HG02870 (cell line): ENCODE measurements around the gene PC.
A peak's percentile ranks its signal among the peaks of the same experiment; 100 is the strongest.

ENCODE experiments used
- ATAC-seq: cut with Tn5 transposase; IDR thresholded peaks from one replicate; pipeline ENCODE4 v1.9.1; 2021; ENCODE audit warnings: mild to moderate bottlenecking, moderate library complexity; ENCODE audit not compliant: unreplicated experiment

Gene PC

DNA sequence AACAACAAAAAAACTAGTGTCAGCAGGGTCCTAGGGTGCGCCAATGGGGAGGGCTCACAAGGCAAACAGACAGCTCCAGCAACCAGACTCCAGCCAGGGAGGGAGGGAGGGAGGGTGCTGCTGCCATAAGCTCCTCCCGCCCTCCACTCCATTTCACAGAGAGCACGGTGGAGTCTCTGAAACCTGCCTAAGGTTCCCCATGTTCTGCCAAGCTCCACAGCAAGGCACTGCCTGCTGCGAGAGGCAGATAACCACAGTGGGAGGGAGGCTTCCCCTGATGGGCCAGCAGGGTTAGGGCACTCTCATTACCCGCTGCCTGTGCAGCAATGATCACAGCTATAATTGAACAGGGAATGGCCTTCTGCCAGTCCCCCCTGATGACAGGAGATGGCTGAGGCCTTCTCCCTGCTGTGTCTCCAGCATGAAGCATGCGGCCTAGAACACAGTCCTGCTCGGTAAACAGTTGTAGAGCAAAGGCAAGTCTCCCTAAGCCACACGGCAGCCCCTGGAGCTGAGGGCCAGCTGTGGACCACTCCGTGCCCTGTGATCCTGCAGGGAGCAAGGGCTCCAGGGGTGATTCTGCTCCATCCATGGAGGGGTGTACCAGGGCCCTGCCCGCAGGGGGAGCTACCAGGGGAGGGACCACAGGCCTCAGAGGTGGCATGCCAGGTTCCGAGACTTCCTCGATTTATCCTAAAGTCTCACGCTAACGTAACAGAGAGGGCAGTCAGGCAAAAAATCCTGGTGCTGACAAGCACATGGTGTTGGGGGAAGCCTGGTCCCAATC is 42.9 kb downstream of the PC start:
- no peak for ATAC-seq

GRCh38 chr11:66914505-66914904 is 43.7 kb downstream of the PC start:
- ATAC-seq: no peak

DNA sequence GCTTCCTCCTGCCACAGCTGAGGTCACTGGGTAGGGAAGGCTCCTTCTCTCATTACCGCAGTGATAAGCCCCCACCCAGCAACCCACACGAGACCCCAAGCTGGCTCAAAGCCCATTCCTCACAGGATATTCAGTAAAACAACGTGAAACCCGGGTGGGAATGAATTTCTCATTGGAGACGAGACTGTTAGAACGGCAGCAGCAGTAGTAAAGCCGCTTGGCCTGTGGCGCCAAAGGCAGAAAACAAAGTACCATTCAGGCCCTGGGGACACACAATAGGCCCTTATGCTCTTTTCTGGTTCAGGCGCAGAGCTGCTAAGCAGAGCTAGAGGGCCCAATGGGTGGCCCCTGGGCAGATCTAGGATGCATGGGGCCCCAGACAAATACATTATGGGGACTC is 45.3 kb downstream of the PC start:
- no peak for ATAC-seq

DNA sequence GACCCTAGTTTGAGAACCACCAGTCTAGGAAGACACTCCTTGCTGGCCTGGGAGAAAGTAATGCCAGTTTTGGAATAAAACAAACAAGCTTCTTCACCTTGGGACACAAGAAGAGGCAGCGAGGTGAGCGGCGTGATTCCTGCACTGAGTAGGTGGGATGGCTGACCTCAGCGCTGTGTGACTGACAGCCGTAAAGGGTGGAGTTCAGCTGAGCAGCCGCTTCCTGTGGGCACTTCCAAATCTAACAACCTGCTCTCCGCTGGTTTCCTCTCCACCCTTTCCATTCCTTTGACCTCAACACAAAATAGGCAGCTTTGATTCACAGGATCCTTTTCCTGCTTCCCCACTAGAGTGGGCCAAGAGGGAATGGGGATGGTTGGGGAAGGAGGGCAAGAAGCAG is 45.8 kb downstream of the PC start:
- ATAC-seq: no peak

DNA sequence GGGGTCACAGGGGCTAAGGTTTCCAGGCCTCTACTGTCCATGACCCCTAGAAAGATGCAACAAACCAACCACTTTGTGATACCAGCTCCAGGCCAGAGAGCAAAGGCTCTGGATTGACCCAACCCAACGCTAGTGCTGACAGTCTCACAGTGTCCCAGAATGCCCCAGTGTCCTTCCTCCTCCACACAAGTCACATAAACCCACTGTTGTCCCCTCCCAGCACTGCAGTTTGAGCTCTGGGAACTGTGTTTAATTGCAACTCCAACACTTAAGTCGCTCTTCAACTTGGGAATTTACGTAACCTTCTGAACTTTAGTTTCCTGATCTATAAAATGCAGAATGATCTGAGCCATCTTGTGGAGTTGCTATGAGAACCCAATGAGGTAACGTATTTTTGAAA is 47.5 kb downstream of the PC start:
- no peak for ATAC-seq

- no peak for ATAC-seq
Measured at GRCh38 chr11:66910016-66910415, 48.2 kb downstream of the PC start.

DNA sequence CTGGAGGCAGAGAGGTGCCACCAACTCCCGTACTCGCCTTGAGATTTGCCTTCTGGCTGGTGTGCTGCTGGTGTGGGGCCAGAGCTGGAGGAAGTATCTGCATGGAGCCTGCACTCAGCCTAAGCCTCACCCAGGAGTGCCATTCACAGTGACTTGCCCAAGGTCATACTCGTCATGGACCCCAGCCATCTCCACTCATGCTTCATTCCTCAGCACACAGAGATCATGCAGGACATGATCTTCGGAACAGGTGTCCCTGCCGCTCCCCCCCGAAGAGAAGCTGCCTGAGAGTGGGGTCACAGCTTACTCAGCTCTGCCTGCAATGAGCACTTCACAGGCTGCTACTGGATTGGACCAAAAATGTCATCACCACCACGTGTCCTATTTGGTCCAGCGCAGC is 49.0 kb downstream of the PC start:
- ATAC-seq: no peak

DNA sequence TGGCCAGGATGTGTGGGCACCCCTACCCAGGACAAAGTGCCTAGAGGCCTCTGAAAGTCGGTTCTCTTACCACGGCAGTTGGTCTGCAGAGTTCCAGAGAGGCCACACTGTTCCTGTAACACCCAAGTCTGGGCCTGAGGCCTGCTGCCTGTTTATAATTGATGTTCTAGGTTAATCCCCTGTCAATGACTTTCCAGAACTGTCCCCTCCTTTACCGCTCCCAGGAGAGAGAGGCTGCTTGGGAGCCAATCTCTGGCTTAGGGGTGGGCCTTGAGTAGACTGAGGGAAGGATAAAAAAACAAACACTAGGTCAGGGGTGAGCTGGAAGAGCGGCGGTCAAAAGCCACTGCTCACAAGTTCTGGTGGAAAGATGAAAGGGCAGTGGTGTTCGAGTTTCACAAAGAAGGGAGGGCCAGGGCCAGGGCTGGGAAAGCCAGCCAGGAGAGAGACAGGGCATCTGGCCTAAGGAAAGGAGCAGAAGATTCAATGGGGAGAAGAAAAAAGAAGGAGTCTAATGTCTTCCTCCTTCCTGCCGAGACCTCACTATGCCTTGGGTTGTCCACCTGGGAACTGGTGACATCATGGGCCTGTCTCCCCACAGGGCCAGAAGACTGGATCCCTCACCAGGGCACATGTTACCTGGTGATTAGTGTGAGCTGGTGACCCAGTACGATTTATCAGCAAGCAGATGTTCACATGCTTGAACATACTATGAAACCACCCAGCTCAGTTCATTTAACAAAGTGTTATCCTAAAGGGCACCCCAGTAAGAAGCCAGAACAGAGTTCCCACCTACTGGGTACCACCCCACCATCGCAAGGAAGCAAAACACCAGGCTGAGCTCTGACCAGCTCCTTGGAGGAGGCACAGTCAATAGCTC is 50.2 kb downstream of the PC start:
- no peak for ATAC-seq

GRCh38 chr11:66906061-66906733 is 52.0 kb downstream of the PC start:
- ATAC-seq: no peak

DNA sequence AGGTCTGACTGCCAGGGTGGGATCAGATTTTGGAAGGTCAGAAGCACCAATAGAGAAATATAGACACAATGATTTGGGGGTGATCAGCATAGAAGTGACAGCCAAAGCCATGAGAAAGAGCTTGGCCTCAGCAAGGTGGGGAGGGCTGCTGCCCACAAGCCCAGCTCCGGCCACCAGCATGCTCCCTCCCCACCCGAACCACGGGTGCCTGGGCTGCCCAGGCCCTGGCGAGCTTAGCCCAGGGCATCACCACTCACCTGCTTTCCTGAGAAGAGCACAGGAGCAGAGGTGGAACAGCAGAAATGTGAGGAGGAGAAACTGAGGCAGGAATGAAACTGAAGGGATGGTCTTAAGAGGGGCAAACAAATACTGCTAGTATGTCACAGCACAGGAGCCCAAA is 52.6 kb downstream of the PC start:
- no peak for ATAC-seq

DNA sequence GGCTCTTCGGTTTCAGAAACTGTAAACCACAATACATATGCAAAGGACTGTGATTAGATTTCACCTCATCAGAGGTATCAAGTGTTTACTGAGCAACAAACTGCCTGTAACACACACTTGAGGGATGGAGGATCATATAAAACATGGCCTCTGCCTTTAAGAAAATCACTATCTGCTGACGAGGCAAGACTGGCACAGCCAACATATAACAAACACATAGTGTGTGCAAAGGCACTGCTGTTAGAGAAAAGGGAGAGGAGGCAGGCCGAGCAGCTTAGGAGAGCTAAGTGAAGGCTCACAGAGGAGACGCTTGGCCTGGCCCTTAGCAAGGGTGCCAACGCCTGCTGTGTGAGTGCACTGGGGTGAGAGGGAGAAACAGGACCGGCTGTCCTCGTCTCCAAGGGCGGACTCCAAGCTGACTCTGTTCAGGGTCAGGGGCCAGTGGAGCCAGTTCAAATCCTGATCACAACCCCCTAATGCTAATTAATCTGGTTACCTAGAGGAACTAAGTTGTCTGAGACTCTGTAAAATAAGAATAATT is 53.1 kb downstream of the PC start:
- no peak for ATAC-seq

DNA sequence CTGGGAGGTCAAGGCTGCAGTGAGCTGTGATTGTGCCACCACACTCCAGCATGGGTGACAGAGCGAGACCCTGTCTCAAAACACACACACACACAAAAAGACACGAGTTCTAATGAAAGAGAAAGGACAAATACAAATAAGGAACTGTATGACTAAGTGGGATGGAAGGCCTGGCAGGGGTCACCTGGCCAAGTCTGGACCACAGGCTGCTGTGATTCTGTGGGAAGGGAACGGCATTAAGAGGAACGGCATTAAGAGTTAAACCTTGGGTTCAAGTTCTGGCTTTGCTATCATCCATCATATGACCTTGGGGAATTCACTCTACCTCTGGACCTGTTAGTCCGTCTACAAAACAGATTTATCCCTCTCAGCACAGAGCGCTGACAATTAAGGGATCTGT is 53.6 kb downstream of the PC start:
- ATAC-seq: no peak

DNA sequence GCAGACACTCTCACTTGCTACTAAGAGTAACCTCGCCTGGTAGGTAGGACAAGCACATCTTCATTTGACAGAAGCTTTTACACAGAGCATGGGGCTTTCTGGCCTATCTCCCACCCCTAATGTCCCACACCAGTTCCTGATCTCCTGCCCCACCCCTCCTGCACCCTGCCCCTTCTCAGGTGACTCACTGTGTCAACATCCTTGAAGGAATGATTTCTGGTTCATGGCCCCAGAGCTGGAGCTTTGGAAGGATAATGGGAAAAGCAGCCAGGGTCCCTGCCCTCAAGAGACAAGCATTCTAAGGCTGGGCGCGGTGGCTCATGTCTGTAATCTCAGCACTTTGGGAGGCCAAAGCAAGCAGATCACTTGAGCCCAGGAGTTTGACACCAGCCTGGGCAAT is 54.1 kb downstream of the PC start:
- no peak for ATAC-seq

GRCh38 chr11:66902486-66903177 is 55.6 kb downstream of the PC start:
- no peak for ATAC-seq

DNA sequence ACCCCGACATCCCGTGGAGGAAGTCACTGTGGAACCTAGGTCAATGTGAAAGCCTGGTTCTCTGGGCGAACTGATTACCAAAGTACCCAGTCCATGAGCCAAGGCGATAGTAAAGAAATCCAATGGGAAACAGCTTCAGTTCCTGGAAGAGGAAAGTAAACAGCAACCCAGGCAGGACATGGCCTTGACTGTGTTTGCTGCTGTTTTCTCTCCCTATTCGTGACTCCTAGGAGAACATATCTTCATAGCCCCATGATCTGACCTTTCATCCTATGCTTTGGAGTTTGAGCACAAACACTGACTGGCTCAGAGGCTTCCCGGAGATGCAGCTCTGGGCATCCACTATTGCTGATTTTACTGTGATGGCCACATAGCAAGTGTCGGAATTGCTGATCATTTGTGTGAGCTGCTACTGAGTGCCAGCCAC is 56.2 kb downstream of the PC start:
- ATAC-seq: no peak

GRCh38 chr11:66894141-66894540 is 64.0 kb downstream of the PC start:
- ATAC-seq: no peak

- no peak for ATAC-seq
Measured at GRCh38 chr11:66892911-66893310, 65.3 kb downstream of the PC start.

DNA sequence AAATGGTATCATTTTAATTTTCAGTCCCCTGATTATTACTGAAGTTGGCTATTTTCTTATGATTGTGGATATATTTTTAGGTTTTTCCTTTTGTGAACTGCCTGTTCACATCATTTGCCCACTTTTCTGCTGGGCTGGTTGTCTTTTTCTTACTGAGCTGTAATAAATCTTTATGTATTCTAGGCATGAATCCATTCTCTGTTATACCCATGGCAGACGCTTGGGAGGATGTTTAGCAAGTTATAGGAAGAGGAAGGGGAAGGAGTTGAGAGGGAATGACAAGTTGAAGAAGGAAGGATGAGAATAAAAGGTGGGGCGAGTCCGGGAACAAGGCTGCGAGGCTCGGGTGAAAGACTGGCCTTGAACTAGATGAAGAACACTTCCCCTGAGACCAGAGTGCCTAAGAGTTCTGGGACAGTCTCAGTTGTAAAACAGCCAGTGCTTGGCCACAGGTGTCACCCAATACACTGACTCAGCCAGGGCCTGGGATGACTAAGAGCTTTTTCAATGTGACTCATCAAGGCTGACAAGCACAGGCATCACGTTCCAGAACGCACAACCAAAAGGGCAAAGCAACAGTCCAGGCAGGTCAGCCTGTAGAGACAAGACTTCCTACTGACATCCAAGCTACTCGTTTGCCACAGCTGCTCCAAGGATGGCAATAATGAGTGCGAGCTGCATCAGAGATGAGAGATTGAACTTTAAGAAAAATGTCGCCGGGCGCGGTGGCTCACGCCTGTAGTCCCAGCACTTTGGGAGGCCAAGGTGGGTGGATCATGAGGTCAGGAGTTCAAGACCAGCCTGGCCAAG is 66.1 kb downstream of the PC start:
- ATAC-seq: peak; percentile 93

DNA sequence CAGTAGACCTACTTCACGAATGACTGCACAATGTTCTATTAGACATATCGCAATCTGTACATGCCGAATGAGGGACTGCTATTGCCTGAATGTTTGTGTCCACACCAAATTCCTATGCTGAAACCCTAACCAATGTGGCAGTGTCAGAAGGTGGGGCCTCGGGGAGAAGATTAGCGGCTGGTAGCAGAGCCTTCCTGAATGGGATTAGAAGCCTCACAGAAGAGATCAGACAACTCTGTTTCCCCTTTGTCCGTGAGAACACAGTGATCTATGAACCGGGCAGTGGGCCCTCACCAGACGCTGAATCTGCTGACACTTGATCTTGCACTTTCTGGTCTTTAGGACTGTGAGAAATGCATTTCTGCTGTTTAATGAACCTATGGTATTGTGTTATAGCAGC is 68.2 kb downstream of the PC start:
- no peak for ATAC-seq

- no peak for ATAC-seq
Measured at GRCh38 chr11:66888282-66888681, 69.9 kb downstream of the PC start.
